Suprapubic skin (tissue), 4 donors: Measurements from ENCODE around the gene SMIM29.

Experiments used
- POLR2A ChIP-seq, 2 donors: fragments of 450-650 bp; IDR thresholded peaks; one replicate each; pipeline ENCODE4 v1.6.1; 2017; ENCODE audit warnings: antibody characterized with exemption in 2 of 2, mild to moderate bottlenecking in 2 of 2, moderate library complexity in 2 of 2
- POLR2AphosphoS5 ChIP-seq, 3 donors: sonication (generic); formaldehyde crosslinking; IDR thresholded peaks; one replicate each; pipeline ENCODE4 v1.6.1; 2017; ENCODE audit warnings: antibody characterized with exemption in 3 of 3
- TF ChIP-seq, protein P1 (sequence below), 2 donors: fragments of 200-600 bp in 1 of 2; fragments of 450-650 bp in 1 of 2; sonication (generic) in 1 of 2; IDR thresholded peaks; one replicate each; pipeline ENCODE4 v1.5.1; 2016 to 2019; ENCODE audit warnings: antibody characterized with exemption in 2 of 2, mild to moderate bottlenecking in 1 of 2, moderate library complexity in 1 of 2

DNA sequence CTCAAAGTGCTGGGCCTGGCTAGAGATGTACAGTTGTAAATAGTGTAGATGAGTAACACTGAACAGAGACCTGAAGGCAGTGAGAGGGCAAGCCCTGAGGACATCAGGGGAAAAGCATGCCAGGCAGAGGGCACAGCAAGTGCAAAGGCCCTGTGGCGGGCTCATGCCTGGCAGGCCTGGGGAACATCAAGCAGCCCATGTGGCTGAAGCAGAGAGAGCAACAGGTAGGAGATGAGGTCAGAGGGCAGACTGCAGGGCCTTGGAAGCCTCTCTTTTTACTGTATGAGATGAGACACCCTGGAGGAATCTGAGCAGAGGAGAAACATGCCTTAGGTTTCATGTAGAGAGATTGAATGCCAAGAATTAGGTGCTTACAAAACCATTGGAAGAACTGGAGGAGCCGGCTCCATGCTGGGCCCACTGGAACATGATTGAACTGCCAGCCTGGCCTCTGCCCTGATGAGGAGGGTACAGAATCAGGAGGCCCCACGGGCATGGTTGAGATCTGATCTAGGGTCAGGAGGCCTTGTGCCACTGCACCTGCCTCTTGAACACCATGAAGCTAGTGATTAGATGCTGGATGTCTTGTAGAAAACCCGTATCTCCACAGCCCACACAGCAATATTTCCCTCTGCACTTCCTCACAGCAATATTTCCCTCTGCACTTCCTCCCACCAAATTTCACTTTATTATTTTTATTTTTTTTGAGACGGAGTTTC, 18.0 kb downstream of the SMIM29 start:
- TF ChIP-seq, protein P1, sequence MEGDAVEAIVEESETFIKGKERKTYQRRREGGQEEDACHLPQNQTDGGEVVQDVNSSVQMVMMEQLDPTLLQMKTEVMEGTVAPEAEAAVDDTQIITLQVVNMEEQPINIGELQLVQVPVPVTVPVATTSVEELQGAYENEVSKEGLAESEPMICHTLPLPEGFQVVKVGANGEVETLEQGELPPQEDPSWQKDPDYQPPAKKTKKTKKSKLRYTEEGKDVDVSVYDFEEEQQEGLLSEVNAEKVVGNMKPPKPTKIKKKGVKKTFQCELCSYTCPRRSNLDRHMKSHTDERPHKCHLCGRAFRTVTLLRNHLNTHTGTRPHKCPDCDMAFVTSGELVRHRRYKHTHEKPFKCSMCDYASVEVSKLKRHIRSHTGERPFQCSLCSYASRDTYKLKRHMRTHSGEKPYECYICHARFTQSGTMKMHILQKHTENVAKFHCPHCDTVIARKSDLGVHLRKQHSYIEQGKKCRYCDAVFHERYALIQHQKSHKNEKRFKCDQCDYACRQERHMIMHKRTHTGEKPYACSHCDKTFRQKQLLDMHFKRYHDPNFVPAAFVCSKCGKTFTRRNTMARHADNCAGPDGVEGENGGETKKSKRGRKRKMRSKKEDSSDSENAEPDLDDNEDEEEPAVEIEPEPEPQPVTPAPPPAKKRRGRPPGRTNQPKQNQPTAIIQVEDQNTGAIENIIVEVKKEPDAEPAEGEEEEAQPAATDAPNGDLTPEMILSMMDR (IDR thresholded peaks at IDR 0.05) = no peak
- TF ChIP-seq POLR2A (IDR thresholded peaks at IDR 0.05) (no peak), POLR2AphosphoS5 (IDR thresholded peaks at IDR 0.05) (no peak)
